Activated naive CD8-positive, alpha-beta T cell (primary cell): ENCODE measurements around the gene A4GALT.

Source experiments
- H3K27ac Mint-ChIP-seq: one replicate; pipeline ENCODE4 v1.8.0; 2021; ENCODE audit warnings: mixed read lengths
- H3K27me3 Mint-ChIP-seq: one replicate; pipeline ENCODE4 v1.8.0; 2021; ENCODE audit warnings: mixed read lengths
- H3K36me3 Mint-ChIP-seq: one replicate; pipeline ENCODE4 v1.8.0; 2021; ENCODE audit warnings: mixed read lengths
- H3K4me1 Mint-ChIP-seq: one replicate; pipeline ENCODE4 v1.8.0; 2021; ENCODE audit warnings: low read depth, mixed read lengths
- H3K4me3 Mint-ChIP-seq: one replicate; pipeline ENCODE4 v1.8.0; 2021; ENCODE audit warnings: mild to moderate bottlenecking, mixed read lengths
- H3K9me3 Mint-ChIP-seq: one replicate; pipeline ENCODE4 v1.8.0; 2021; ENCODE audit warnings: low read depth, mixed read lengths

The A4GALT gene

DNA sequence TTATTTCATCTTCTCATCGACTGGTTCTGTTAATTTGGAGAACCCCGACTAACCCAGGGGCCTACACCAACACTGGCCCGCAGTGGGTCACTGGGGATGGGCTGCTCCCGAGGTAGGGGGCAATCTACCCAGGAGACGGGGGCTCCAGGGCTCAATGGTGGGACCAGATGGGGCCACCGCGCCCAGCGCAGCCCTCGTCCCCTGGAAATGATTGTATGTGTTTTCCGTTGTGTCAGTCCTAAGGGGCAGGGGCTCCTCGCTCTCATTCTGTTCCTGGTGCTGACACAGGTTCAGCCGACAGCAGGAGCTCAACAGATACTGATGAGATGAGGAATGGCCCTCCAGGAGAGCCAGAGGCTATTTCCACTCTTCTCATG is 20.7 kb downstream of the A4GALT start:
- Mint-ChIP-seq H3K27me3 (no peaks in the 10 kb centered on the region), H3K9me3 (no peaks in the 10 kb centered on the region), H3K36me3 (no peaks in the 10 kb centered on the region), H3K4me1 (no peaks in the 10 kb centered on the region), H3K27ac (no peak overlapping the region), H3K4me3 (no peak overlapping the region)

- no peaks in the 10 kb centered on the region for H3K27me3 Mint-ChIP-seq
- H3K36me3 Mint-ChIP-seq: no peaks in the 10 kb centered on the region
- no peaks in the 10 kb centered on the region for H3K9me3 Mint-ChIP-seq
- H3K4me3 Mint-ChIP-seq: no peak overlapping the region
- no peaks in the 10 kb centered on the region for H3K4me1 Mint-ChIP-seq
- no peak overlapping the region for H3K27ac Mint-ChIP-seq
Measured at GRCh38 chr22:42699281-42699975, 21.2 kb downstream of the A4GALT start.

DNA sequence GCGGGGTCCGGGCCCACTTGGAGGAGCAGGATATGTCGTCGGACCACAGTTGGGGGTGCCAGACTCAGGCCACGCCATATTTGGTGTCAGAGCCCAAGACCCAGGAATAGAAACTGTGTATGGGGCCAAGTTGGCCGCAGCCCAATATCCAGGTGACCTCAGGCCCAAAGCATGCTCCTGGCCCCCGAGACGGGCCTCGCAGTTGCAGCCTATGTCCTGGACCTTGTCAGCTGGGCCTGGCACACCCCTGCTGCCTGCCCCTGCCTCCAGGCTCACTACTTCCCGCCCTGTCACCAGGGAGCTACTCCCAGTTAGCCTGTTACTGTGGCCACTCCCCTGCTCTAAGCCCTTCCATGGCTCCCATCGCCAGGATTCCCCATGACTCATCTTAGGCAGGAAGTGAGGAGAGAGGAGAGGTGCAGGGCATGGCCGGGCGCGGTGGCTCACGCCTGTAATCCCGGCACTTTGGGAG is 23.1 kb downstream of the A4GALT start:
- no peaks in the 10 kb centered on the region for H3K36me3 Mint-ChIP-seq
- H3K27ac Mint-ChIP-seq: no peak overlapping the region
- no peak overlapping the region for H3K4me3 Mint-ChIP-seq
- no peaks in the 10 kb centered on the region for H3K27me3 Mint-ChIP-seq
- no peaks in the 10 kb centered on the region for H3K9me3 Mint-ChIP-seq
- H3K4me1 Mint-ChIP-seq: no peaks in the 10 kb centered on the region

DNA sequence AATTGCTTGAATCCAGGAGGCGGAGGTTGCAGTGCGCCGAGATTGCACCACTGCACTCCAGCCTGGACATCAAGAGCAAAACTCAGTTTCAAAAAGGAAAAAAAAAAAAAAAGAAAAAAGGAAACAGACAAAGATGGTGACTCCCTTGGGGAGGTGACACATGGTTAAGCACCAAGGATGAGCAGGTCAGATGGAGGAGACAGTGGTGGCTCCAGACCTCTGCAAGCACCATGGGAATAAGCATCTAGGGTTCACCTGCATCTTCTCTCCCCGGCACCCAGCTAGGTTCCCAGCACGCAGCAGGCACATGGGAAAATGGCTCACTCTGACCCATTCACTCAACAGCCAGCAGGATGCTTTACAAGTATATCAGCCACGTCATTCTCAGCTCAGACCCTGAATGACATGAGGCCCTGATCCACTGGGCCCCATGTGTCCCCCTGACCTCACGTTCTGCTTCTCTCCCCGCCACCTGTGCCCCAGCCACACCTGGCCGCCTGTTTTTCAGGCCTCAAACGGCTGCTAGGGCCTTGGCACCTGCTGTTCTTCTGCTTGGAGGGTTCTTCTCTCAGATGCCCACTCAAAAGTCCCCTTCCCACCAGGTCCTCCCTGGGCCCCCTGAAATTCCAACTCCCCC is 24.2 kb downstream of the A4GALT start:
- Mint-ChIP-seq H3K36me3 (no peaks in the 10 kb centered on the region), H3K4me1 (no peaks in the 10 kb centered on the region), H3K4me3 (no peak overlapping the region), H3K27ac (no peak overlapping the region), H3K9me3 (no peaks in the 10 kb centered on the region), H3K27me3 (no peaks in the 10 kb centered on the region)

- Mint-ChIP-seq H3K27ac (no peak overlapping the region), H3K4me3 (no peak overlapping the region), H3K4me1 (no peaks in the 10 kb centered on the region)
Measured at GRCh38 chr22:42695294-42695693, 25.4 kb downstream of the A4GALT start.

GRCh38 chr22:42693763-42694683 is 26.6 kb downstream of the A4GALT start:
- no peak overlapping the region for H3K4me3 Mint-ChIP-seq
- H3K27me3 Mint-ChIP-seq: no peaks in the 10 kb centered on the region
- no peaks in the 10 kb centered on the region for H3K36me3 Mint-ChIP-seq
- H3K27ac Mint-ChIP-seq: no peak overlapping the region
- H3K4me1 Mint-ChIP-seq: no peaks in the 10 kb centered on the region
- no peaks in the 10 kb centered on the region for H3K9me3 Mint-ChIP-seq

More at GRCh38 chr22:42695294-42695693, 25.4 kb downstream of the A4GALT start:
- no peaks in the 10 kb centered on the region for H3K27me3 Mint-ChIP-seq
- H3K9me3 Mint-ChIP-seq: no peaks in the 10 kb centered on the region
- H3K36me3 Mint-ChIP-seq: no peaks in the 10 kb centered on the region

DNA sequence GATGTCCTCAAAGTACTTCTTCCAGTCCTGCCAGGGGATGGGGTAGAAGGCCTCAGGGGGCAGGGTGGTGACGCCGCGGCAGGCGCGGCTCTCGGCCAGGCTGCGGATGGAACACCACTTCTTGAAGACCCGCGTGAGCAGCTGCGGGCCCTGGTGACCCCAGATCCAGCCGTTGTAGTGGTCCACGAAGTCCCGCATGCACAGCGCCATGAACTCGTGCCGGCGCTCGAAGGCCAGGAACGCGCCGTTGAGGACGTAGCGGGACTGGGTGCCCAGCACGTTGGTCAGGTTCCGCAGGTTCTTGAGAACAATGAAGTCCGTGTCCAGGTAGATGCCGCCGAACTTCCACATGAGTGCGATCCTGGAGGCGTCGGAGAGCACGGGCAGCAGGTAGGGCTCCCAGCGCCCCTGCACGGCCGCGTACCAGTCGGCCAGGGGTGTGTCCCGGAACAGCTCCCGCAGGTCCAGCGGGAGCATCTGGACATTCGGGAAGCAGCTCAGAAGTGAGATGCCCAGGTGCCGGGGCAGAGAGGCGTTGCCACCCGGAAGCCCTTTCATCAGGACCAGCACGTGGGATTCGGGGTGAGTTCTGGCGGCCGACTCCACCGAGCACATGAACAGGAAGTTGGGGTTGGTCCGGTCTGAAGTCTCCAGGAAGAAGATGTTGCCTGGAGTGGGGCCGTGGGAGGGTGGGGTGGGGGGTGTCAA is 27.5 kb downstream of the A4GALT start:
- Mint-ChIP-seq H3K36me3 (no peaks in the 10 kb centered on the region), H3K9me3 (no peaks in the 10 kb centered on the region), H3K27me3 (no peaks in the 10 kb centered on the region), H3K4me3 (no peak overlapping the region), H3K4me1 (no peaks in the 10 kb centered on the region), H3K27ac (no peak overlapping the region)

DNA sequence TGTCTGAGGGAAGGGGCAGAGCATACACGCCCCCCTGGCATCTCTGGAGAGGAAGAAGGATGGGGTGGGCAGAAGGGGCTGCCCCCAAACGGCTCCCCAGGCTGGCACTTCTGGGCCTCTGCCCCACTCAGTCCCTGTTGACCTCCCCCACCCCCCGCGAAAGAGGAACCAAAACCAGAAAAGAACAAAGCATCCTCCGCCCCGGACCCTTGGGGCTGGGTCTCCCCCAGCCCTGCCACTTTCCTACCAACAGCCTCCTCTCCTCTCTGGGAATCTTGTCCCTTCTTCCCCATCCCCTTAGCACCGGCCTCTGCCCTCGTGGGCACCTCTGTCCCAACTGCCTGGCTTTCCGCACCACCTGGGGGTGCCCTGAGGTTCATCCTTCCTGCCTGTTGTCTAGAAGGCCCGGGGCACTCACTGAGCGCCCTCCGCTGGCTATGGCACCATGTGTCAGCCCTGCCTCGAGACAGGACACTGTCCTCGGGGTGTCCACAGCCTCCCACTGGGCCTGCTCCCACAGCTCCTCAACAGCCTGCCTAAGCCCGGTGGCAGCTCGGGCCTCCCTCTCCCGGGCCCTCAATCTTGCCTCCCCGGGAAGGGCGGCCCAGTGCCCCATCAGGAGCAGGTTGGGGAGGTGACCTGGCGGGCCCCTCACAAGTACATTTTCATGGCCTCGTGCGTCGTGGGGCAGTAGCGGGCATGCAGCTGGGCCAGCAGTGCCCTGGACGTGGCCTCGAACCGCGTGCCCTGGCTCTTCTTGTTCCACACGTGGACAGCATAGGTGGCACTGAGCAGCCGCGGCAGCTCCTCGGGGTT is 28.2 kb downstream of the A4GALT start:
- Mint-ChIP-seq H3K9me3 (no peaks in the 10 kb centered on the region), H3K36me3 (no peaks in the 10 kb centered on the region), H3K4me1 (no peaks in the 10 kb centered on the region), H3K27ac (no peak overlapping the region), H3K27me3 (no peaks in the 10 kb centered on the region), H3K4me3 (no peak overlapping the region)

DNA sequence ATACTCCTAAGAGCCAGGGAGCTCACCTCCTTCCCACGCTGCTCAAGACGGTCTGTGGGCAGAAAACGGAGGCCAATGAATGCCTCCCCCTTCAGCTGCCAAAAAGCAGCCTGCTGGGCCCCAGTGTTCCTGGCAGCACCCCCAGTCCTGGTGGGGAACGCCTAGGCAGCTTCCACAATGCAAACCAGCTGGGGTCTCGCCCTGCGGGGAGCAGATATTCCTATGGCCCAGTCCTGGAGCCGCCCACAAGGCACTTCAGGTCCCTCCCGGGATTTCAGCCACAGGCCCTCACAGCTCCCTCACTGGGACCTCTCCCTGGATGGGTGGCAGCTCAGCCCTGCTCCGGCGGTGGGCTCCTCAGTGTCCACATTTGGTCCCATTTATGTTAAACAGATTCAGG is 29.2 kb downstream of the A4GALT start:
- H3K27ac Mint-ChIP-seq: no peak overlapping the region
- H3K4me1 Mint-ChIP-seq: no peaks in the 10 kb centered on the region
- H3K9me3 Mint-ChIP-seq: no peaks in the 10 kb centered on the region
- H3K4me3 Mint-ChIP-seq: no peak overlapping the region
- H3K36me3 Mint-ChIP-seq: no peaks in the 10 kb centered on the region
- H3K27me3 Mint-ChIP-seq: no peaks in the 10 kb centered on the region

DNA sequence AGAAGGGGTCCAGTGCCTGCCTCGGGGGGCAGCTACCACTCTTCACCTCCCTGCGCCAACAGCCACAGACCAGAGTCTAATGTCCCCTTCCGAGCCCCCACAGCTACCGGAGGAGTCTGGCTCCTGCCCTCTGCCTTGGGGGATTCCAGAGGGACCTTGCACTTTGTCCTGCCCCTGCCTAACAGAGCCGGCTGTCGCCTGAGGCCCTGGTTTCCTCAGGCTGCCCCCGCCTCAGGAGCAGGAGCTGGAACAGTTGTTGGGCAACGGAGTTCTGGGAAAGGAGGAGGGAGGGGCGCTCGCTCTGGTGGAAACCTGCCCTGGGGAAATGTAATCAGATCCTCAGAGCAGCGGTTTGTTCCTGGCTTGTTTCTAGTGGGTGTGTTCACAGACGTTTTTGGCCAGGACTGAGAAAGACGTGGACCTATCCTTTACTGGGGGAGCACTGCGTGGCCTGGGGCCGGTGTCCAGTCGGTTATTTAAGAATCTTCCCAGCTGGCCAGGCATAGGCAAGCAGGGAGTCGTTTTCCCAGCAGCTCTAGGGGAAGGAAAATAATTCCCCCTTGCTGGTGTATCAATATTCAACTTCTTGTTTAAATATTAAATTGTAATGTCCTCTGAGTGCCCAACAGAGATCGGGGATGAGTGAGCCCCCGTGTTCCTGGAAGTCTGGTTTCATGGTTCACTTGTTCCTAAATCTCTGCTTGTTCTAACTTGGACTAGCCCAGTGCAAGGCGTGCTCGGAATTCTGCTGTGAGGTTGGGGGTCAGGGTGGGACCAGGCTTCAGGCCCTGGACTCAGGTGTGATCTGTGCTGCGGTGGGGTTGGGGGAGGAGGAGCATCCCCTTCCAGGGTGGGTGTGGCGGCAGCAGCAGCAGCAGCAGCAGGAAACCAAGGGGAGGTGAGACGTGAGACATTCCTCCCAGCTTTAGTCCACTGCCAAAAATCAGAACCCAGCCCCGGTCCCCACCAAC is 32.1 kb downstream of the A4GALT start:
- Mint-ChIP-seq H3K9me3 (no peaks in the 10 kb centered on the region), H3K4me1 (no peaks in the 10 kb centered on the region), H3K27me3 (no peaks in the 10 kb centered on the region), H3K36me3 (no peaks in the 10 kb centered on the region), H3K27ac (no peak overlapping the region), H3K4me3 (no peak overlapping the region)

GRCh38 chr22:42686756-42687491 is 33.7 kb downstream of the A4GALT start:
- Mint-ChIP-seq H3K9me3 (no peaks in the 10 kb centered on the region), H3K27ac (no peak overlapping the region), H3K4me3 (no peak overlapping the region), H3K4me1 (no peaks in the 10 kb centered on the region), H3K27me3 (no peaks in the 10 kb centered on the region), H3K36me3 (no peaks in the 10 kb centered on the region)

- Mint-ChIP-seq H3K36me3 (no peaks in the 10 kb centered on the region), H3K9me3 (no peaks in the 10 kb centered on the region), H3K4me1 (no peaks in the 10 kb centered on the region), H3K27ac (no peak overlapping the region), H3K4me3 (no peak overlapping the region), H3K27me3 (no peaks in the 10 kb centered on the region)
Measured at GRCh38 chr22:42685941-42686653, 34.6 kb downstream of the A4GALT start.
